GM18499 (cell line): ENCODE measurements around the gene RTN4R.

ENCODE experiments used
- ATAC-seq: cut with Tn5 transposase; IDR thresholded peaks from one replicate; pipeline ENCODE4 v1.9.1; 2021; ENCODE audit warnings: moderate number of reproducible peaks; ENCODE audit not compliant: insufficient read depth, unreplicated experiment

The RTN4R gene

GRCh38 chr22:20219667-20220628 is 48.2 kb downstream of the RTN4R start:
- ATAC-seq = no peak

- no peak for ATAC-seq
These were observed 49.1 kb downstream of the RTN4R start for GRCh38 chr22:20218987-20219386.

GRCh38 chr22:20218326-20218872 is 49.7 kb downstream of the RTN4R start:
- ATAC-seq = no peak

GRCh38 chr22:20217563-20217962 is 50.6 kb downstream of the RTN4R start:
- no peak for ATAC-seq

- ATAC-seq = no peak
These were observed 51.1 kb downstream of the RTN4R start for GRCh38 chr22:20216863-20217499.

GRCh38 chr22:20215742-20216141 is 52.4 kb downstream of the RTN4R start:
- no peak for ATAC-seq

- no peak for ATAC-seq
These were observed 53.3 kb downstream of the RTN4R start for GRCh38 chr22:20214853-20215252.

- ATAC-seq = no peak
These were observed 54.0 kb downstream of the RTN4R start for GRCh38 chr22:20213833-20214708.

- ATAC-seq = no peak
These were observed 55.1 kb downstream of the RTN4R start for GRCh38 chr22:20212754-20213699.

- no peak for ATAC-seq
These were observed 55.9 kb downstream of the RTN4R start for GRCh38 chr22:20211997-20212753.

GRCh38 chr22:20211409-20211996 is 56.6 kb downstream of the RTN4R start:
- ATAC-seq = no peak

GRCh38 chr22:20210473-20211059 is 57.6 kb downstream of the RTN4R start:
- ATAC-seq = no peak

GRCh38 chr22:20209761-20210250 is 58.3 kb downstream of the RTN4R start:
- no peak for ATAC-seq

GRCh38 chr22:20208713-20209310 is 59.3 kb downstream of the RTN4R start:
- ATAC-seq = no peak

GRCh38 chr22:20207277-20208025 is 60.7 kb downstream of the RTN4R start:
- ATAC-seq = no peak

GRCh38 chr22:20206709-20207215 is 61.4 kb downstream of the RTN4R start:
- no peak for ATAC-seq
